HEK293 (cell line): ENCODE measurements around the gene SCNN1G.

Source experiments
- ZNF112 ChIP-seq: fragments of 450-650 bp; formaldehyde crosslinking; IDR thresholded peaks from 2 replicates; pipeline ENCODE4 v1.5.0; 2017; ENCODE audit warnings: missing biosample characterization, missing genetic modification characterization
- ZNF501 ChIP-seq: fragments of 450-650 bp; formaldehyde crosslinking; IDR thresholded peaks from 2 replicates; pipeline ENCODE4 v1.5.1; 2016; ENCODE audit warnings: missing biosample characterization, missing genetic modification characterization
- ZNF830 ChIP-seq: fragments of 450-650 bp; IDR thresholded peaks from 2 replicates; pipeline ENCODE4 v1.5.0; 2018; ENCODE audit warnings: missing biosample characterization, missing genetic modification characterization, low read depth, mild to moderate bottlenecking, moderate library complexity
- TF ChIP-seq, protein P1 (sequence below): fragments of 450-650 bp; formaldehyde crosslinking; IDR thresholded peaks from 2 replicates; pipeline ENCODE4 v1.5.1; 2016; ENCODE audit warnings: missing biosample characterization, missing genetic modification characterization

DNA sequence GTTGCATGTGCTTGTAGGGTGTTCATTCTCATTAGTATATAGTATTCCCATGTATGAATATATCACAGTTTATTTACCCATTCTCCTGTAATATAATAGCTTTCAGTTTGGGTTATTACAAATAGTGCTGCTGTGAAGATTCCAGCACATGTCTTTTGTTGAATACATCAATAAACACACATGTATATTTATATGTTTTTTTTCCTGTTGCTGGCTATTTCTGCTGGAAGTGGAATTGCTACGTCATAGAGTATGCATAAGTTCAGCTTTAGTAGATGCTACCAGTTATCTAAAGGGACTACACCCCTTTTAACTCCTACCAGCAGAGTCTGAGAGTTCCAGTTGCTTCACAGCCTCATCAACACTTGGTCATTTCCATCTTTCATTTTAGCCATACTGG is 67.3 kb downstream of the SCNN1G start:
- TF ChIP-seq ZNF501 (tag by site-specific recombination): no peak
- no peak for TF ChIP-seq ZNF112 (tag by site-specific recombination)
- TF ChIP-seq ZNF830: no peak
- TF ChIP-seq, protein P1, sequence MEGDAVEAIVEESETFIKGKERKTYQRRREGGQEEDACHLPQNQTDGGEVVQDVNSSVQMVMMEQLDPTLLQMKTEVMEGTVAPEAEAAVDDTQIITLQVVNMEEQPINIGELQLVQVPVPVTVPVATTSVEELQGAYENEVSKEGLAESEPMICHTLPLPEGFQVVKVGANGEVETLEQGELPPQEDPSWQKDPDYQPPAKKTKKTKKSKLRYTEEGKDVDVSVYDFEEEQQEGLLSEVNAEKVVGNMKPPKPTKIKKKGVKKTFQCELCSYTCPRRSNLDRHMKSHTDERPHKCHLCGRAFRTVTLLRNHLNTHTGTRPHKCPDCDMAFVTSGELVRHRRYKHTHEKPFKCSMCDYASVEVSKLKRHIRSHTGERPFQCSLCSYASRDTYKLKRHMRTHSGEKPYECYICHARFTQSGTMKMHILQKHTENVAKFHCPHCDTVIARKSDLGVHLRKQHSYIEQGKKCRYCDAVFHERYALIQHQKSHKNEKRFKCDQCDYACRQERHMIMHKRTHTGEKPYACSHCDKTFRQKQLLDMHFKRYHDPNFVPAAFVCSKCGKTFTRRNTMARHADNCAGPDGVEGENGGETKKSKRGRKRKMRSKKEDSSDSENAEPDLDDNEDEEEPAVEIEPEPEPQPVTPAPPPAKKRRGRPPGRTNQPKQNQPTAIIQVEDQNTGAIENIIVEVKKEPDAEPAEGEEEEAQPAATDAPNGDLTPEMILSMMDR (tag by site-specific recombination): no peak
